Spleen (tissue), 11 donors: ENCODE measurements around the gene CHST6. TPM values are rescaled to one million over a fixed set of nuclear protein-coding genes. Genes with fewer than 3 reads are reported as not detected.

Experiments used
- DNase-seq: peaks from one replicate; pipeline ENCODE4 v3.0.0-alpha.2; 2020
- H3K27ac ChIP-seq, 8 donors: fragments of 200-600 bp; sonication (generic) in 7 of 8; 1 replicate in 4 of 8; 2 replicates in 4 of 8; pipeline versions ENCODE4 v1.5.0 to v1.8.0; 2016 to 2021; ENCODE audit warnings: inconsistent platforms in 4 of 8, mild to moderate bottlenecking in 4 of 8, moderate library complexity in 1 of 8
- H3K27me3 ChIP-seq, 7 donors: fragments of 200-600 bp; sonication (generic) in 6 of 7; replicated peaks in 1 of 7; 1 replicate in 4 of 7; 2 replicates in 3 of 7; pipeline versions ENCODE4 v1.5.0 to v1.8.0; 2016 to 2021; ENCODE audit warnings: inconsistent platforms in 3 of 7, mild to moderate bottlenecking in 1 of 7
- H3K36me3 ChIP-seq, 6 donors: fragments of 200-600 bp; sonication (generic) in 5 of 6; 1 replicate in 4 of 6; 2 replicates in 2 of 6; pipeline versions ENCODE4 v1.5.0 to v1.8.0; 2016 to 2021; ENCODE audit warnings: inconsistent platforms in 2 of 6
- H3K4me1 ChIP-seq, 6 donors: fragments of 200-600 bp; sonication (generic) in 5 of 6; 1 replicate in 3 of 6; 2 replicates in 3 of 6; pipeline versions ENCODE4 v1.5.0 to v1.8.0; 2016 to 2021; ENCODE audit warnings: inconsistent platforms in 3 of 6
- H3K4me3 ChIP-seq, 8 donors: fragments of 200-600 bp; sonication (generic) in 7 of 8; 1 replicate in 4 of 8; 2 replicates in 4 of 8; pipeline versions ENCODE4 v1.5.0 to v1.8.0; 2016 to 2021; ENCODE audit warnings: inconsistent platforms in 4 of 8, mild to moderate bottlenecking in 4 of 8, moderate library complexity in 2 of 8
- H3K9me3 ChIP-seq, 8 donors: fragments of 200-600 bp; sonication (generic) in 7 of 8; 1 replicate in 4 of 8; 2 replicates in 4 of 8; pipeline versions ENCODE4 v1.5.0 to v1.8.0; 2016 to 2021; ENCODE audit warnings: inconsistent platforms in 4 of 8
- CTCF ChIP-seq, 11 experiments: fragments of 200-600 bp in 7 of 11; fragments of 450-650 bp in 4 of 11; sonication (generic) in 4 of 11; IDR thresholded peaks in 8 of 11; conservative IDR thresholded peaks in 3 of 11; 1 replicate in 7 of 11; 2 replicates in 4 of 11; pipeline versions ENCODE4 v1.4.0 to v1.8.0; 2016 to 2021; ENCODE audit warnings: antibody characterized with exemption in 11 of 11, inconsistent platforms in 4 of 11, mild to moderate bottlenecking in 1 of 11
- POLR2A ChIP-seq, 3 donors: fragments of 450-650 bp; IDR thresholded peaks; one replicate each; pipeline ENCODE4 v1.5.1; 2017; ENCODE audit warnings: antibody characterized with exemption in 3 of 3, mild to moderate bottlenecking in 1 of 3
- POLR2AphosphoS5 ChIP-seq, 3 donors: sonication (generic); formaldehyde crosslinking; IDR thresholded peaks; one replicate each; pipeline ENCODE4 v1.5.1; 2017; ENCODE audit warnings: antibody characterized with exemption in 3 of 3
- WGBS, 5 donors: extraction: QIAGEN DNeasy Blood & Tissue Kit in 3 of 5; methylation state at CpG; one replicate each; pipeline versions ENCODE4 v1.1.5 to v1.1.7; 2013 to 2018; 5-methylcytosine and 5-hydroxymethylcytosine counted together
- intact Hi-C: fragments of 100-400 bp; cut with DNase I; formaldehyde crosslinking; loops from one replicate; pipeline ENCODE4 v1.15.0; 2023; ENCODE audit warnings: low total_unique reads
- polyA plus RNA-seq, 3 donors: library from polyadenylated mRNA; stranded (reverse); fragments of 200-250 nt; gene quantifications; one replicate each; pipeline ENCODE4 v1.2.1, GENCODE V29; 2013
- total RNA-seq, 7 donors: library from RNA; depleted of rRNA in 3 of 7; stranded (reverse); fragments of >200 nt in 3 of 7; fragmentation: NEBNext Ultra II Directional in 4 of 7; extraction: Animal tissue kit (Norgen Biotek cat#: 25700) in 4 of 7; gene quantifications; one replicate each; pipeline versions ENCODE4 v1.1.0 to v1.2.1, GENCODE V29; 2016 to 2021
- donor health status: healthy with polysubstance abuse.
- donor health status: DM: no; HTN: no; CAD: no; lungs with moderate emphysema.
- donor health status: DM: no; HTN: no; CAD: no.
- donor health status: Bipolar disorder and iron deficiency.
- donor health status: healthy.
- donor health status: DM: no; HTN: no; CAD: no.
- donor health status: DM: yes; HTN: yes; CAD: no.

CHST6 gene
- total and polyA plus RNA-seq, 10 donors = under 0.01 to 0.66 (median 0.19) TPM; not detected in 1

GRCh38 chr16:75478480-75479345 is 16.5 kb downstream of the CHST6 start:
- H3K9me3 ChIP-seq = no peaks in the 10 kb centered on the region
- H3K36me3 ChIP-seq = no peaks in the 10 kb centered on the region
- peak; percentile 72 for DNase-seq
- H3K27me3 ChIP-seq = no peaks in the 10 kb centered on the region
- H3K4me3 ChIP-seq = no peak overlapping the region
- 94 to 97% (median 95%) methylated on average over 63 to 80 of the region's 80 CpGs for WGBS, 5 donors
- no peak for TF ChIP-seq CTCF (IDR thresholded peaks at IDR 0.05 in 8 of 11, conservative IDR thresholded peaks at IDR 0.05 in 3 of 11)
- no peak for TF ChIP-seq POLR2A (IDR thresholded peaks at IDR 0.05)
- TF ChIP-seq POLR2AphosphoS5 (IDR thresholded peaks at IDR 0.05) = no peak
- H3K4me1 ChIP-seq = no peaks in the 10 kb centered on the region
- intact Hi-C loops = no loop called here
- no peak overlapping the region for H3K27ac ChIP-seq

- peak; percentile 37 for DNase-seq
- H3K36me3 ChIP-seq = no peaks in the 10 kb centered on the region
- no peaks in the 10 kb centered on the region for H3K4me1 ChIP-seq
- no peaks in the 10 kb centered on the region for H3K27me3 ChIP-seq
- TF ChIP-seq CTCF (IDR thresholded peaks at IDR 0.05 in 8 of 11, conservative IDR thresholded peaks at IDR 0.05 in 3 of 11) = no peak
- no peak for TF ChIP-seq POLR2AphosphoS5 (IDR thresholded peaks at IDR 0.05)
- TF ChIP-seq POLR2A (IDR thresholded peaks at IDR 0.05) = no peak
- 34 to 58% (median 47%) methylated on average over 4 of the region's 4 CpGs for WGBS, 5 donors
- H3K27ac ChIP-seq = no peak overlapping the region
- H3K9me3 ChIP-seq = no peaks in the 10 kb centered on the region
- H3K4me3 ChIP-seq = no peak overlapping the region
- intact Hi-C loops = no loop called here
Observed at GRCh38 chr16:75477680-75478473, 17.4 kb downstream of the CHST6 start.

- no peaks in the 10 kb centered on the region for H3K36me3 ChIP-seq
- intact Hi-C loops = no loop called here
- peak; percentile 12 for DNase-seq
- H3K9me3 ChIP-seq = no peaks in the 10 kb centered on the region
- peaks cover 0 to 2% (median 0%) of the 10 kb centered on the region in 6 donors for H3K4me1 ChIP-seq
- TF ChIP-seq POLR2A (IDR thresholded peaks at IDR 0.05) (no peak), POLR2AphosphoS5 (IDR thresholded peaks at IDR 0.05) (no peak), CTCF (IDR thresholded peaks at IDR 0.05 in 8 of 11, conservative IDR thresholded peaks at IDR 0.05 in 3 of 11) (no peak)
- H3K27ac ChIP-seq = no peak overlapping the region
- H3K27me3 ChIP-seq = no peaks in the 10 kb centered on the region
- H3K4me3 ChIP-seq = no peak overlapping the region
- WGBS, 5 donors = 88 to 93% (median 91%) methylated on average over 8 of the region's 8 CpGs
Observed at GRCh38 chr16:75476817-75477216, 18.4 kb downstream of the CHST6 start.

- WGBS, 5 donors = 88 to 100% (median 90%) methylated on average over 2 of the region's 2 CpGs
- peak; percentile 47 for DNase-seq
Observed at GRCh38 chr16:75475420-75475847, 19.8 kb downstream of the CHST6 start.

More at GRCh38 chr16:75475420-75475847, 19.8 kb downstream of the CHST6 start:
- TF ChIP-seq POLR2A (IDR thresholded peaks at IDR 0.05) (no peak), CTCF (IDR thresholded peaks at IDR 0.05 in 8 of 11, conservative IDR thresholded peaks at IDR 0.05 in 3 of 11) (no peak), POLR2AphosphoS5 (IDR thresholded peaks at IDR 0.05) (no peak)
- intact Hi-C loops = no loop called here
- H3K9me3 ChIP-seq = no peaks in the 10 kb centered on the region
- no peak overlapping the region for H3K27ac ChIP-seq
- H3K27me3 ChIP-seq = no peaks in the 10 kb centered on the region
- H3K36me3 ChIP-seq = no peaks in the 10 kb centered on the region
- no peak overlapping the region for H3K4me3 ChIP-seq
- H3K4me1 ChIP-seq = peaks cover 0 to 5% (median 0%) of the 10 kb centered on the region in 6 donors
